ENCODE results near the gene PLEKHG5.

DNA sequence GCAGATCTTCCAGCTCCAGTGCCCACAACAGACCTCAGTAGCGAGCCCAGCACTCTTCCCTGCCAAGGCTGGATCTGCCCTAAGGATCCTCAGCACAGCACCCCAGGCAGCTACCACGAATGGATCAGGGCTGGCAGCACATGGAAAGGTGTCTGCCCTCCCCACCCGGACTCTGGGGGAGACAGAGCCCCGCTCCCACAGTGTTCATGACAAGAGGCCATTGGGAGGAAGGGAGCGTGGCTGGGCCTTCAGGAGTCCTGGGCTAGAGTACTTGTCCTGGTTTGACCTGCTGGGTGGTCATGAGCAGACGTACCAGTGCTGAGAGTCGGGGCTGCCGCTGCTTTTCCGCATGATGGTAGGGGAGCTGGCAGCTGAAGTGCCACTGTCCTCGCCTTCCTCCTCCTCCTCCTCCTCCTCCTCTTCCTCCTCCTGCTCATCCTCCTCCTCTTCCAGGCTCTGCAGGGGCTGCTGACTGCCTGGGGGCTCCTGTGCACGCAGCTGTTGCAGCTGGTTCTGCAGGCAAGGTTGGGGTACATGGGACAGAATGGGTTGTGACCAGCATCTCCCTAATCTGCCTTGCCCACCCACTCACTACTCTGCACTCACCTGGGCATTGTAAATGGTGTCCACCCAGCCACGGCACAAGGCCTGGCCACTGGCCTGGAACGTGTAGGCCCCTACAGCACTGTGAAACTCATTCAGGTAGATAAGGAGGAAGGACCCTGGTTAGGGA, 22.6 kb downstream of the PLEKHG5 start:
- TF ChIP-seq, protein P1, sequence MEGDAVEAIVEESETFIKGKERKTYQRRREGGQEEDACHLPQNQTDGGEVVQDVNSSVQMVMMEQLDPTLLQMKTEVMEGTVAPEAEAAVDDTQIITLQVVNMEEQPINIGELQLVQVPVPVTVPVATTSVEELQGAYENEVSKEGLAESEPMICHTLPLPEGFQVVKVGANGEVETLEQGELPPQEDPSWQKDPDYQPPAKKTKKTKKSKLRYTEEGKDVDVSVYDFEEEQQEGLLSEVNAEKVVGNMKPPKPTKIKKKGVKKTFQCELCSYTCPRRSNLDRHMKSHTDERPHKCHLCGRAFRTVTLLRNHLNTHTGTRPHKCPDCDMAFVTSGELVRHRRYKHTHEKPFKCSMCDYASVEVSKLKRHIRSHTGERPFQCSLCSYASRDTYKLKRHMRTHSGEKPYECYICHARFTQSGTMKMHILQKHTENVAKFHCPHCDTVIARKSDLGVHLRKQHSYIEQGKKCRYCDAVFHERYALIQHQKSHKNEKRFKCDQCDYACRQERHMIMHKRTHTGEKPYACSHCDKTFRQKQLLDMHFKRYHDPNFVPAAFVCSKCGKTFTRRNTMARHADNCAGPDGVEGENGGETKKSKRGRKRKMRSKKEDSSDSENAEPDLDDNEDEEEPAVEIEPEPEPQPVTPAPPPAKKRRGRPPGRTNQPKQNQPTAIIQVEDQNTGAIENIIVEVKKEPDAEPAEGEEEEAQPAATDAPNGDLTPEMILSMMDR (IDR thresholded peaks at IDR 0.05), result no peak
- no peak for TF ChIP-seq EZH2 (IDR thresholded peaks at IDR 0.05; ENCODE audit: borderline replicate concordance, insufficient read depth, low read depth, low read length, poor library complexity, severe bottlenecking)

Data from B cell (primary cell).